Ramos (cell line): Measurements from ENCODE around the gene NUP88.

Source experiments
- in situ Hi-C: fragments of 300-500 bp; cut with MboI; formaldehyde crosslinking; loops from one replicate; pipeline ENCODE4 v1.14.3; 2022; ENCODE audit warnings: low sequenced_read_pairs; ENCODE audit not compliant: unreplicated experiment

Gene NUP88

DNA sequence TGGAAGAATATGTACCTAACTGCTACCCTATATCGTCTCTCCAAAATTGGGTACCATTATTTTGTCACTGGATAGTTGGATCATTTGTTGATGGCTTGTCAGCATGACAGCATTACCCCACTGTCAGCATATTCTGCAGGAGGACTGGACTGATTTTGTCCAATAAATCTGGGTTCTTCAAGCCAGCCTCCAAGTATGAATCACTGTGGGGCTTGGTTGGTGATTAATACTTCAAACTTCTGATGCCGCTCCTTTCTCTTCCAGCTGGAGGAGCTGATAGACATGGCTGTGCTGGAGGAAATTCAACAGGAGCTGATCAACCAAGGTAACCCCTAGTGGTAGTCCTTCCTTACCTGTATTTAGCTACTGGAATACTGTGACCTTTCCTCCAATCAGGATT, 3.0 kb upstream of the NUP88 start:
- in situ Hi-C loops: no loop called here

DNA sequence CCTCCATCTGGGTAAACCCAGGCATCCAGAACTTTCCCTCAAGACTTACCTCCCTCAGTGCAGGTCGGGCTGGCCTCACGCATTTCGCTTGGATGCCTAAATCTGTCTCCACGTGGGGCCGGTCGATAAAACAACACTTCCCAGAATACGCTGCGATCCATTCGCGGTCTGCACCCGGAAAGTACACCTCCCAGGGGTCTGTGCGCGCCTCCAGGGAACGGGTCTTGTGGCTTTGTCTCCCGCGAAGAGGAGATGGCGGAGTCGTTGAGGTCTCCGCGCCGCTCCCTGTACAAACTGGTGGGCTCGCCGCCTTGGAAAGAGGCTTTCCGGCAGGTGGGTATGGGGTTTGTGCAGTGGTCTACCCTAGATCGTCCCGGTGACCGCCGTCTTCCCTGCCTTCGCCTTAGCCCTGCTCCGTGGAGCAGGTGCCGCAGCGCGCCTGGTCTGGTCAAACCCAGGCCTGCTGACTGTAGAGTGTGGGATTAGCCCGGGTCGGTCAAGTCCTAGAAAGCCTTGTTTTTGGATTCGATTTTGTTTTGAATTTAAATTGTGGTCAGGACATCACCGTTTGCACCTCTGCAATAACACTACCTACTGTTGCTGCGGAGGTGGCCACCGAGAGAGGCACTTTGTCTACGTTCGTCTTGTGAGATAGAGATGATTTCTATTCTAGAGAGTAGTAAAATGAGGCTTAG, 644 bp upstream of the NUP88 start, which contains the start of gene RPAIN:
Gene RPAIN, plus strand, starts transcription at position 224 of the 695 bp plus-strand sequence. Its CDS starts 29 bp downstream, at position 253.
- in situ Hi-C loops: no loop called here

DNA sequence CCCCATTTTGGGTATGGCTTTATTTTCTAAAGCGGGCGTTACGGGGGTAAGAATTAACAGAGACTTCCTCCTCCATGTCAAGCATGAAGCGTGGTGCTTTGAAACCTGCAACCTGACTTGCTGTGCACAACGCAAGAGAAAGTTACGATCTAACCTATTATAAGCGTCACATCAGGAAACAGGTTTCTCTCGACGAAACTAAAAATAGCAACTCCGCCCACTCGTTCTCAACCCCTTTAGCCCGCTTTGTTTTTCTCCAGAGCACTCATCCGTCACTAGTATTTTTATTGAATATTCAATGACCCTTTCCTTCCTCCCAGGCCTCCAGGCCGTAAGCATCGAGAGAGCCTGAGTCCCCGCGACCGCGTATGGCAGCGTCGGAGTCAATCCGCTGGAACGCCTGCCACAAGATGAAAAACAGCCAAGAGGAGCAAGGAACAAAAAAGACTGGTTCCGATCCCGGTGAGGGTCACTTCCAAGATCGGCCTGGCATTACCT, 555 bp downstream of the NUP88 start:
- in situ Hi-C loops: no loop called here

DNA sequence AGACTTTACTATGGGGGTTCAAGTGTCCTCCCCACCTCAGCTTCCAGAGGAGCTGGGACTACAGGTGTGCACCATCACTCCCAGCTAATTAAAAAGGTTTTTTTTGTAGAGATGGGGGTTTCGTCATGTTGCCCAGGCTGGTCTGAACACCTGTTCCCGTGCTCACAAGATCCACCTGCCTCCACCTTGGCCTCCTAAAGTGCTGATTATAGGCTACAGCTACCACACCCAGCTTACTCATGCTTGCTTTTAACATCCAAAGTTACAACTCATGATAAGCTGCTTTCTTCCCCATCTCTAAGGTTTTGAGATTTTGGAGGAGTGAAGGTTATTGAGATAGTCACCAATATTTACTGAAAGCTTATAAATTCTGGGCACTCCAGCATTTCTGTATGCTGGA, 2.6 kb downstream of the NUP88 start:
- in situ Hi-C loops: no loop called here

DNA sequence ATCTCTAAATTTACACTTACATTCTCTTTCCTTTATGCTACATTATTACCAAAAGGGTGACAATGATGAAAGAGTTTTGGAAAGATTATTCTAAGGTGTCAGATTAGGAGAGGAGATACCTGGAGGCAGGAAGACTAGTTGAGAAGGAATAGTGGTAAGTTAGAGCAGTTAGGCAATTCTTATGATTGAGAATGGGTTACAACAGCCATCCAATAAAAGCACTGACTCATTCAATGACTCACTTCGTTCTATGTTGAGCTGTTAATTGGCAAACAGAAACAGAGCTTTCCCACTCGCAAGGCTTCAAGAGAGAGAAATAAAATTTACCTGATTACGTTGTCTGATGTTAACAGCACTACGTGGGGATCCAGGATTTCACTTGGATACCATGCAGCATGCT, 5.8 kb downstream of the NUP88 start:
- in situ Hi-C loops: no loop called here

DNA sequence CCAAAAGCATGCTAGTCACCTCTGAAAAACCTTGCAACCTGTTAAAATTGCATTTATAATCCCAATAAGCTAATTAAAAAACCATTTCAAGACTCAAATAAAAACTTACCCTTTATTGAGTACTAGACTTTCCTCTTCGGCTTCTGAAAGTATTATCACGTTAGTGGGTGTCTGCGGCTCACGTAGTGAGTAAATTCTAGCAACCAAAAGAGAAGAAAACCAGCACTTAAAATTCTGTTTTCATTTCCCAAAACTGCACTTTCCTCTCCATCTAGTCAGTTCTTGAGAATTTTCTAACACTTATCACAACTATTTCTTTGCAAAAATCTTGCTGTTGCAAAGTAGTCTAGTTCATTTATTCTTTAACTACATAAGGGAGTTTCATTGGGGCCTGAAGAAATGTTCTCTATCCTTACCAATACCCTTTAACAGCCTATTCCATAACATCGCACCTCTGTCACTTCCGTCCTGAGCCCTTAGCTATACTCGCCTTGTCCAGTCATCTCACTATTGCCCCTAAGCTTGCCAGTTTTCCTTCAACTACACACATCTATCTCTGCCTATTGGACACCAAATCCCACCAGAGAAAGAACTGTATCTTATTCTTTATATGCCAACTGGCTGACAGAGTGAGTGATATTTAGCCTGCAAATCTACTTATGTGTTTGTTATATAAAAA, 8.7 kb downstream of the NUP88 start:
- in situ Hi-C loops: no loop called here

DNA sequence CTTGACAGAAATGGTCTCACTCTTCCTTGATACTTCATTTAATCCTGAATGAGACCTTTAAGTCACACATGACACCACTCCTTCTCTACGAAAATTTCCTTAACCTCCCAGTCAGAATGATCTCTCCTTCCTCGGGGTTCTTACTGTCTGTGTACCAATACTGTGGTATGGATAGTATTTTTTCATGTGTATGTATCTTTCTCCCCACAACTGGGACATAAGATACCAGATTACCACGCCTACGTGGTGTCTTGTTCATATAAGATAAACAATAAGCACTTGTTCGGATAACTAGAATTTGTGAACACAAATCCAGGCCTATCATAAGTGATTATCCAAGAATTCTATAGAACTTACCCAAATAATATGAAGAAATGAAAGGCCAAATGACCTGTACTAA, 11.3 kb downstream of the NUP88 start:
- in situ Hi-C loops: no loop called here

DNA sequence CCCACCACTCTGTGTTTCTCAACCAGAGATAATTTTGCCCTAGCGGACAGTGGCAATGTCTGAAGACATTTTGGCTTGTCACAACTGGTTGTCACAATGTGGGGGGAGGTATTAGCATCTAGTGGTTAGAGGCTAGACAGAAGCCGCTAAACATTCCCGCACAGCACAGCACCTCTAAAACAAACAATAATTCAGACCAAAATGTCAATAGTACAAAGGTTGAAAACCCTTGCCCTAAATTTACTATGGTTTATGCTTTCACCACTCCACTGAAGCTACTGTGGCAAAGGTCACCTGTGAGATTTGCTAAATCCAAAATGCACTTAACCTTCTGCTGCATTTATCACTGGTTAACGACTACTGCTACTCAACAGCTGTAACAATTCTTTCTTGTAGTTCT, 14.1 kb downstream of the NUP88 start:
- in situ Hi-C loops: no loop called here

DNA sequence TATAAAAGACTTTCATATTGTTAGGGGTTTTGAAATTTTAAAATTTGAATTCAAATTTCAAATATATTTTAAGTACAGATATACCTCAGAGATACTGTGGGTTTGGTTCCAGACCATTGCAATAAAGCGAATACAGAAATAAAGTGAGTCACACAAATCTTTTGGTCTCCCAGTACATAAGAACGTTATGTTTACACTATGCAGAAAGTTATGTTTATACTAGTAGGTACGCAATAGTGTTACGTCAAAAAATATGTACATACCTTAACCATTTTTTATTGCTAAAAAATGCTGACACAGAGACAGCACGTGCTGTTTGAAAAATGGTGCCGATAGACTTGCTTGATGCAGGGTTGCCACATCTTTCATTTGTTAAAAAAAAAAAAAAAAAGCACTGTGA, 19.7 kb downstream of the NUP88 start:
- in situ Hi-C loops: no loop called here

DNA sequence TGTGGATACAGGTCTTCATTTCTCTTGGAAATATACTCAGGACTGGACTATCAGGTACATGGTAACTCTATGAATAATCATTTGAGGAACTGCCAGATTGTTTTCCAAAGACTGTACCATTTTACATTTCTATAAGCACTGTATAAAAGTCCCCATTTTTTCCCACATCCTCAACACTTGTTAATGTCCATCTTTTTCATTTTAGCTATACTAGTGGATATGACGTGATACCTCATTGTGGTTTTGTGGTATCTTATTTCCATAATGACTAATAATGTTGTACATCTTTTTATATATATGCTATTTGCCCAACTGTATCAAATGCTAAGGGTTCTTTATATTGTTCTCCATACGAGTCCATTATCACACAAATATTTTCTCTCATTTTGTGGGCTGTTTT, 22.9 kb downstream of the NUP88 start:
- in situ Hi-C loops: no loop called here

DNA sequence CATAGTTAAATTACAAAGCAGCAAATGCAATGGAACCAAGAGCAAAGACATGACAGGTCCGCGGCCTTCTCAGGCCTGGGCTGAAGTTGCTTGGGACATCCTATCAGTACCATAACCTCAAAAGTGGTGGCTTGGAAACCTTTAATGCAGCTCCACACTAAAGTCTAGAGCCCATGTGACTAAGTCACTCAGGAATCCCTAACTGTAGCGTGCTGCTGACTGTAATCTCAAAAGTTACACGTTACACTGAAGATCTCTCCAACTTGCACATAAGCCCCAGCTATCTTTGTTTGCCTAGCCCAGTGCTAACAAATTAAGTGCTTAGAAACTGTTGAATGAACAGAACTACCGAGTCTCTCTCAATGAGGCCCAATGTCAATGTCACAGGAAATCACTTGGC, 27.8 kb downstream of the NUP88 start:
- in situ Hi-C loops: no loop called here

DNA sequence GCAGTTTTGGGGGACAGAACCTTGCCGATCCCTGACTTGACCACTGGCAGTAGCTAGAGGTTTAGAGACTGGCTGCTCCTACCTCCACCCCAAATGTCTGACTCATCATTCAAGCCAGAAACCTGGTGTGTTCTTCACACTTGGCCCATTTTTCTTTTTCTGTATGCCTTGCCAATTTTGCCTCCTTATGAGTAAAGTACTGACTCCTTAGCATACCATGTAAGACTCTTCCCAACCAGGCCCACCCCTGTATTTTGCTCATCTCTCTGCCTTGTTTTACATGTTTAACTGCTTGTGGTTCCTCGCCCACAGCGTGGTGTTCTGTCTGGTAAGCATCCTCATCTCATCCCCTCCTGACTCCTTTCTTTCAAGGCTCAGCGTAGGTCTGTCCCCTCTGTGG, 37.9 kb downstream of the NUP88 start:
- in situ Hi-C loops: no loop called here

DNA sequence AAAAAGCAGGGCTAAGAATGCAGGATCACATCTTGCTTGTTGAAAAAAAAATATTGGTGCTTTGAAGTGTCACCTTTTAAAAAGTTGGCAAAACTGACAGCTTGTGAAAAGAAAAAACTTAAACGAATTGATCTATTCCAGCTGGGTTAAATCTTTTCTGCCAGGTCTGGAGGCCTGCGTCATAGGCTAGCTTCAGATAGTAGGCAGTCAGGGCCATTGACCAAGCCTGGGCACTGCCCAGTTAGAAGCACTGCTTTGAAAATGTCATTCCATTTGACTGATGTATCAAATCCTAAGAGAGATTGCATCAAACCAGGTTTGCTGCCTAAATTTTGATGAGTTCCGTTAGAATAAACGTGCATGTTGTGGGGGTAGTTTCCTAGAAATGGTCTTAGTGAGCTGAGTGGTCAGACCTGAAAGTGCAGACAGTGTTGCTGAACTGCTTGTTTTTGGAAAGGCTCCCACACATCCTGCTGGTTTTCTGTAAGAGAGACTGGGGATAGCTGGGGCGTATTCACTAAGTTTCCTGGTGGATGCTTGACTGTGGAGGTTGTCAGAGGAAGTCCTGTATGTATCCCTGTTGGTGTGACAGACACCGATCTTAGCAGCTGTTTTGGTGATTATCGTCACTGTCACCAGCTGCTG, 38.8 kb downstream of the NUP88 start:
- in situ Hi-C loops: no loop called here

DNA sequence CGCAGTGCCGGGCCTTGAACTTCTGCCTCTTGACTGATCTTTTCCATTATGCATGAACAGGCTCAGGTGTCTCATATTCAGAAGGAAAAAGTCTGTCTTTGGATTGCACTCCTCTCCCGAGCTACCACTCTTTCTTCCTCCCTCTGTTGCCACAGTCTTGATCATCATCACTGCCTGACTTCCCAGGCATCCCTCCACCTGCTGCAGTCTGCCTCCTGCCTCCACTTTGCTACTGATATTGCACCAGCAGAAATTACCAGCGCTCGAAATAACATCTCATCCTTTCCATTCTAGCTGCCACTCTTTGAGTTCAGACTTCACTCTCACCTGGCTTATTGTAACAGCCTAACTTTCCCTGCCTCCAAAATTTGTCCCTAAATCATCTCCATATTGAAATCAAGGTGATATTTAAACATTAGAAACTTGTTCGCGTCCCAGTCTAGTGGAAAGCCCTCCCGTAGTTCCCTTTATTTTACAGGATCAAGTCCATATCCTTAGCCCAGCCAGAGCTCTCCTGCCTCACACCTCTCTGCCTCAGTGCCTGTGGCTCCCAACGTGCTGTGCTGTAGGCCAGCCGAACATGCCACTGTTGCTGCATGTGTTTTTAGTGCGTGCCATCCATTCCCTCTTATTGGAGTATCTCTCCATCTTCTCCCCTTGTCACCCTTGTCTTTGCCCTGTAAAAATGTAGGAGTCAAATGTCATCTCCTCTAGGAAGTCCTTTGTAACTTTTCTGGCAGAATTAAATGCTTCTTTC, 39.9 kb downstream of the NUP88 start:
- in situ Hi-C loops: no loop called here

DNA sequence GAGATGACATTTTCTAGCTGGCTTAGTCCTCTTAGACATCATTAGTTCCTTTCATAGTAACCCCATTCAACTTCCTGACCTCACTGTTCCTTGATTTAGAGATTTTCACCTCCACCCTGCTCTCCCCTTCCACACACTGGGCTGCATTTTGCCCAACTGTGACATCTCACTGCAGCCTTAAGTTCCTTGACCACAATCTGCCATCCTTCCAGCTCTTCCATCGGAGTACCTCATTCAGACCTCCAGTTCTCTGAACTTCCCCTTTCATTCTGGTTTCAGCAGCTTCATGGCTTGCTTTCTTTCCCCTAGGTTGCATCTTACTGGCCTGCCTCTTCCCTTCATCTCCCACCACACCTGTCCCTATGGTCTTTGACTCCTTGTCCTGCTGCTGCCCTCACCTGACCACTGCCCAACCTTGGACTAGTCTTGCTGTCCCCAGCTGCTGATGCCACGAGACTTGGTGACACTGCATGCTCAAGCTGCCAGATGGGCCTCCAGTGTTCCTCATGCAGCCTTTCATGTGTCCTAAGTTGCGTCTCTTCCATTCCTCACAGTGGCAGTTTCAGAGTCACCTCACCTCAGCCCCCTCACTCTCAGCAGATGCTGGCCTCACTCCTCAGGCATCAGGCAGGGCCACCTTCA, 40.8 kb downstream of the NUP88 start:
- in situ Hi-C loops: no loop called here

DNA sequence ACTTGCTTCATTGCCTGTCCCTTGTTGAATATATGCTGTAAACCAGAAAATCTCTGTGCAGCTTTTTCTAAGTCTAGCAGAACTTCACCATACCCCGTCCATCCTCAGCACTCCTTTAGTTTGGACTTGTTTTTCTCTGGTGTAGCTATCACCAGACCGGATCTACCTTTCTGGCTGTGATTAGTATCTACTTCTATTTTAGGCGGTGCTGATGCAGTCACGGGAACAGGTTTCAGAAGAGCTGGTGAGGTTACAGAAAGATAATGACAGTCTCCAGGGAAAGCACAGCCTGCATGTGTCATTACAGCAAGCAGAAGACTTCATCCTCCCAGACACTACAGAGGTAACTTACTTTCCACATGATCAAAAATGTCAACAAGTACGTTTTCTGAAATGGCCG, 46.4 kb downstream of the NUP88 start:
- in situ Hi-C loops: no loop called here

DNA sequence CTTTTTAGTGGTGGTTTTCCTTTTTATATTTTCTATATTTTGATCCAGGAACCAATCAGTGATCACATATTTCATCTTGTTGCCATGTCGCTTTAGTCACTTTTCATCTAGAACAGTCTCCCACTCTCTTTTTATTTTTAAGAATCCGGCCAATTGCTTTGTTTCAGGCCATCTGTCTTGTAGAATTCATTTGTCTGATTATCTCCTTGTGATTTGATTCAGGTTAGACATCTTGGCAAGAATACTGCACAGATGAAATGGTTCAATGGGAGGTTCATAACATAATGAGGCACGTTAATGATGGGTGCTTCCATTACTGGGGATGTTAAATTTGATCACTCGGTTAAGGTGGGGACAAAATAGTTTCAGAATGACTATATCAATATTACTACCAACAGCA, 49.1 kb downstream of the NUP88 start:
- in situ Hi-C loops: no loop called here

DNA sequence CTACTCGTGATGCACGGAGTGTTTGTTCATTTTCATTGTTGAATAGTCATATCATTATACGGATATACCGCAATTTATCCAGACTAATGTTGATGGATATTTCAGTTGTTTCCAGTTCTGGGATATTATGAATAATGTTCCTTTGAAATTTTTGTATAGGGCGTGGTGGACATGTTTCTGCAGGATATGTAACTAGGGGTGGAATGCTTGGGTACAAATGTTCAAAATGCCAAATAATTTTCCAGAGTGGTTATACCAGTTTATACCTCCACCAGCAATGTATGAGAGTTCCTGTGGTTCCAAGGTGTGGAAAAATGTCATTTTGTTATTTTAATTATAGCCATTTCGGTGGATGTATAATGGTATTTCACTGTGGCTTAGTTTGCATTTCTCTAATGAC, 53.6 kb downstream of the NUP88 start:
- in situ Hi-C loops: no loop called here

DNA sequence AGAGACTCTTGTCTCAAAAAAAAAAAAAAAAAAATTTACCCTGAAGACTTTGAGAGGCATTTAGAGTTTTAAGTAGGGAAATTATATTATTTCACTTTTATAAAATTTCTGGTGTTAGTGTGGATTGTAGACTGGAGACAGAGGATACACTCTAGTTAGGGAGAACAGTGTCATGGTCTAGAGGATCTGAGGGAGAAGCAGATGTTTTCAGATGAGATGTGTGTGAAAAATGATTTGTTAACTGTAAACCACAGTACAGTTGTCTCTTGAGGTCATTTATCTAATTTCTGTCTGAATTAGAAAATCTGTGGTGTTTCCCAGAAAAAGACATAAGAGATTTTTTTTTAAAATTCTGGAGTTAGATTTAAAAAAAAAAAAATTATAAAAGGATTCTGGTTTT, 54.8 kb downstream of the NUP88 start:
- in situ Hi-C loops: no loop called here

DNA sequence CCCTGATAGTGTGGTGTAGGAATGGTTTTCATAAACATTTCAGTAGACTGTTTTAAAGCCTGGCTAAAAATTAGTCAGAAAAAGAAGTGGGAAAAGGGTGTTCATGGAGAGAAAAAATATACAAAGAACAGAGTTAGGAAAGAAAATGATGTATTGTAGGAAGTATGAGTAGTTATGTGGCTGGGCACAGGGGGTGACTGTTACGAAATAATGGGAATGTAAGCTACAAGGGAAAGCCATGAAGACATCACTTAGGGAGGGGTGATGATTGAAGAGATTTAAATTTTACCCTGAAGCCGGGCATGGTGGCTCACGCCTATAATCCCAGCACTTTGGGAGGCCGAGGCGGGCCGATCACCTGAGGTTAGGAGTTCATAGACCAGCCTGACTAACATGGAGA, 55.3 kb downstream of the NUP88 start:
- in situ Hi-C loops: no loop called here
